Right cardiac atrium (tissue), 5 donors: ENCODE results near the gene ENPP5. TPM values are rescaled to one million over a fixed set of nuclear protein-coding genes. Genes with fewer than 3 reads are reported as not detected.

Experiments
- ATAC-seq, 2 donors: fragments of 200-7000 bp; cut with Tn5 transposase; one replicate each; pipeline versions ENCODE4 v1.8.0 to v1.9.1; 2020; ENCODE audit warnings: moderate library complexity in 2 of 2, mild to moderate bottlenecking in 1 of 2
- DNase-seq, 3 donors: peaks; one replicate each; pipeline ENCODE4 v3.0.0-alpha.2; 2020
- H3K27ac ChIP-seq: one replicate; pipeline ENCODE4 v1.5.1; 2013; ENCODE audit warnings: mild to moderate bottlenecking, low read length, control low read depth, moderate library complexity
- H3K27me3 ChIP-seq: one replicate; pipeline ENCODE4 v1.6.1; 2013; ENCODE audit not compliant: control insufficient read depth, insufficient read depth
- H3K4me1 ChIP-seq: one replicate; pipeline ENCODE4 v1.6.1; 2013; ENCODE audit warnings: low read length; ENCODE audit not compliant: control insufficient read depth, insufficient read depth
- H3K4me3 ChIP-seq: one replicate; pipeline ENCODE4 v1.5.1; 2013; ENCODE audit warnings: low read length, control low read depth
- H3K9me3 ChIP-seq: one replicate; pipeline ENCODE4 v1.6.1; 2013; ENCODE audit warnings: low read length; ENCODE audit not compliant: control insufficient read depth
- WGBS: extraction: QIAGEN DNeasy Blood & Tissue Kit; methylation state at CpG from one replicate; pipeline ENCODE4 v1.1.7; 2013; 5-methylcytosine and 5-hydroxymethylcytosine counted together
- intact Hi-C, 4 donors: fragments of 100-400 bp; cut with DNase I; formaldehyde crosslinking; loops; one replicate each; pipeline versions ENCODE4 v1.11.0 to v1.14.0; 2022 to 2023
- polyA plus RNA-seq: library from polyadenylated mRNA; stranded (reverse); fragments of 200-250 nt; gene quantifications from one replicate; pipeline ENCODE4 v1.2.3, GENCODE V29; 2013
- total RNA-seq, 4 donors: library from RNA; stranded (reverse); fragmentation: NEBNext Ultra II Directional; extraction: Animal tissue kit (Norgen Biotek cat#: 25700); gene quantifications; one replicate each; pipeline ENCODE4 v1.2.1, GENCODE V29; 2021
- donor health status: healthy with polysubstance abuse.
- donor health status: DM: no; HTN: yes; CAD: no.
- donor health status: DM: no; HTN: no; CAD: no.
- donor health status: DM: no; HTN: yes; CAD: no; lungs with severe emphysema.
- donor health status: DM: yes; HTN: yes; CAD: no.

ENPP5 gene
- total and polyA plus RNA-seq, 5 donors: 6.8 to 13.2 (median 10.1) TPM

DNA sequence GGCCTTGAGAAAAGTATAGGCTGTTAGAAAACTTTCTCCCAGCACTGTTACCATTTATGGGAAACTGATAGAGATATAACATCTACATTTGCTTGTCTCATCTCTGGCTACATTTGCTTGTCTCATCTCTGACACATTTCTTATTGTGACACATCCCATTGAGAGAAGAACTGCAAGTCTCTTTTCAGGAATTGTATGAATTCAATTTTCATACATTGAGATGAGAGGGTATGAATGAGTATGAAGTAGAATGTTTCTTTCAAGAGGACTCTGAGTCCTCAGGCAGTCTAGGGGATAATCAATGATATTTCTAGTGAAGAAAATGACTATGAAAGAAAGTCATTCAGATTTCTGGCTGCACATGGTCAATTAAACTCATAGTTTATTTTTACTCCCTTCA is 37.5 kb upstream of the ENPP5 start:
- H3K27me3 ChIP-seq: no peaks in the 10 kb centered on the region
- intact Hi-C loops: loop anchor here in 2 of 4 donors (5.0 to 10.0 kb wide), 3 partner anchors 114 to 274 kb away; no protein-coding TSS in a partner anchor
- no peaks in the 10 kb centered on the region for H3K4me1 ChIP-seq
- no peak overlapping the region for H3K27ac ChIP-seq
- no peak for ATAC-seq
- no peaks in the 10 kb centered on the region for H3K9me3 ChIP-seq
- no peak for DNase-seq
- H3K4me3 ChIP-seq: no peak overlapping the region

- no peaks in the 10 kb centered on the region for H3K27me3 ChIP-seq
- H3K27ac ChIP-seq: no peak overlapping the region
- H3K4me1 ChIP-seq: no peaks in the 10 kb centered on the region
- no peaks in the 10 kb centered on the region for H3K9me3 ChIP-seq
- intact Hi-C loops: loop anchor here in 2 of 4 donors (5.0 to 10.0 kb wide), 3 partner anchors 112 to 272 kb away; no protein-coding TSS in a partner anchor
- ATAC-seq (peak in 1 of 2 donors; percentile 40), DNase-seq (no peak)
- 90% methylated on average over 3 of the region's 3 CpGs for WGBS
- H3K4me3 ChIP-seq: no peak overlapping the region
Measured at GRCh38 chr6:46207174-46207573, 36.4 kb upstream of the ENPP5 start.

- Histone ChIP-seq H3K9me3 (no peaks in the 10 kb centered on the region), H3K4me1 (no peaks in the 10 kb centered on the region), H3K27me3 (no peaks in the 10 kb centered on the region), H3K4me3 (no peak overlapping the region), H3K27ac (no peak overlapping the region)
- intact Hi-C loops: loop anchor here in 2 of 4 donors (5.0 to 10.0 kb wide), 3 partner anchors 110 to 270 kb away; no protein-coding TSS in a partner anchor
- ATAC-seq (peak in 1 of 2 donors; percentile 31), DNase-seq (no peak)
- WGBS: 95% methylated on average over 29 of the region's 29 CpGs
Measured at GRCh38 chr6:46204880-46205650, 34.3 kb upstream of the ENPP5 start.

- Histone ChIP-seq H3K4me3 (no peak overlapping the region), H3K27ac (no peak overlapping the region), H3K9me3 (no peaks in the 10 kb centered on the region), H3K4me1 (peaks cover 2% of the 10 kb centered on the region), H3K27me3 (no peaks in the 10 kb centered on the region)
- WGBS: 52% methylated on average over 2 of the region's 2 CpGs
- DNase-seq (no peak), ATAC-seq (no peak)
- intact Hi-C loops: loop anchor here in 1 of 4 donors (10.0 kb wide), 2 partner anchors 109 to 269 kb away; no protein-coding TSS in a partner anchor
Measured at GRCh38 chr6:46203391-46204177, 32.8 kb upstream of the ENPP5 start.

DNA sequence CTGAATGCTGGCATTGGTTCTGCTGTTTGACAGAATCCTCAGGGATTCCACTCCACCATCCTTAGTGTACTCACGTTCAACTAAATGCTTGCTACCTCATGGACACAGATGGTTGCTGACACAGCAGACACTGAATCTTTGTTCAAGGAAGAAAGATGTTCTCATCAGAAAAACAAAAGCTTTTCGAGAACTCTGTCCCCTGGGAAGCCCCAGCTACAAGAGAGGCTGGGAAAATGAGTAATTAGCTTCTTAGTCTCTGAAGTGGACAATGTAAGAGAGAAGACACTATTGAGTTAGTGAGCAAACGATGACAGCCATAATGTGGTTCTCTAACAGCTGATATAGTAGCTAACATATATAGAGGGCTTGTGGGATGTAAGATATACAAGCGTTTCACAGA is 30.9 kb upstream of the ENPP5 start:
- Histone ChIP-seq H3K27ac (no peak overlapping the region), H3K4me1 (peaks cover 2% of the 10 kb centered on the region), H3K9me3 (no peaks in the 10 kb centered on the region), H3K27me3 (no peaks in the 10 kb centered on the region), H3K4me3 (no peak overlapping the region)
- intact Hi-C loops: loop anchor here in 1 of 4 donors (10.0 kb wide), 2 partner anchors 107 to 267 kb away; no protein-coding TSS in a partner anchor
- no peak for DNase-seq
- ATAC-seq: no peak
- WGBS: 70% methylated on average over 4 of the region's 4 CpGs

DNA sequence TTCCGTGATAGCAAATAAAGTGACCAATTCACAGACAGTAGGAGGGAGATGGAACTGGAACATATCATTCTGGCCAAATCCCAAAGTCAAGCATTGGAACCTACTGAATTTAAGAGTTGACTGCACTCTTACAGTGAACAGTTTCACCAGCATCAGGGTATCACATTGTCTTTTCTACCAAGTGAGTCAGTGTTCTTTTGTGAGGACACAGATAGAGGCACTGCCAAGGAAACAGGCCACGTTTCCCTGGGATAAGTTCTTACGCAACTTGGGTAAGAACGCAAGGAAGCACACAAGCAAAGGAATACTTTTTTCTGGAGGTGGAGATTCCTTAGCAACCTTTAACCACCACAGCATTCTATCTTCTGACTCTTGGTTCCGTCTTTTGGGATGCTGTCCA is 28.6 kb upstream of the ENPP5 start:
- 67% methylated on average over 5 of the region's 5 CpGs for WGBS
- peak in 2 of 3 donors; percentile 26 to 44 for DNase-seq
- intact Hi-C loops: no loop called here

DNA sequence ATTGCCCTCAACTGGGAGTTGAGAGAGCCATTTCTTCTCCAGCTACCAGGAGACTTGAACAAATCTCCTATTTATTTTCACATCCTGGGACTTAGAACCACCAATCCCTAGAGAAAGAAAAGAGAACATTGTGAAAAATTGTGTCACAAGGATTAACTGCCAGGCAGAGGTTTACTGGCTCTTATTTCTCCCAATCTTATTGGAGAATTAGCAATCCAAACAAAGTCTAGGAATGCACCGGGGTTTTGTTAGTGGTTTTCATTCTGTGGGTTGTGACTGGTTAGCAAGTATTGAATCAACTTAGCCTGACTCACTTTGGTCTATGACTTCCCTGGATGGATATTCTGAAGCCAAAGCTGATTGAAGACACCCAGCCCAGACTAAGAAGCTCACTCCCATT is 21.2 kb upstream of the ENPP5 start:
- peak in 1 of 2 donors; percentile 22 for ATAC-seq
- no peaks in the 10 kb centered on the region for H3K9me3 ChIP-seq
- H3K4me1 ChIP-seq: no peaks in the 10 kb centered on the region
- DNase-seq: no peak
- 78% methylated on average over 1 of the region's 1 CpG for WGBS
- H3K27ac ChIP-seq: no peak overlapping the region
- H3K4me3 ChIP-seq: no peak overlapping the region
- intact Hi-C loops: no loop called here
- H3K27me3 ChIP-seq: no peaks in the 10 kb centered on the region

More for the DNA sequence above, 28.6 kb upstream of the ENPP5 start:
- peak; percentile 76 to 79 for ATAC-seq
- H3K27ac ChIP-seq: no peak overlapping the region
- no peaks in the 10 kb centered on the region for H3K27me3 ChIP-seq
- H3K9me3 ChIP-seq: no peaks in the 10 kb centered on the region
- H3K4me1 ChIP-seq: peaks cover 2% of the 10 kb centered on the region
- H3K4me3 ChIP-seq: no peak overlapping the region

DNA sequence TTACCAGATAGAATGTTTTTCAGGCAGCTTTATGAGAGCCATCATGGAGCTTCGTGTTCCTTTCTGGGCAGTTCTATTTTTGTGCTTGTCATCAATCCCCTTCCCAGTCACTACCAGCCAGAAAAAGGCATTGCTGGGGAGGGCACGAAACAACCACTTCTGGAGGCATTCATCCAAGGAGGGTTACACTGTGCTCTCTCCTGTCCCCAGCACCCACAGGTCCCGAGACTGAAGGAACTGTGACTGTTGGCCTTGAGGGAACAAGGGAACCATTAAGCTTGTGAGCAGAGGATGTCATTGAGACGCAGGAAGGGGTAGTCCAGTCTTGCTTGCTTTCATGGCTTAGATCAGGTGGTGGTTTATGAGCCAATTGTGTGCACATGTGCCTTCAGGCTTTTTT is 20.1 kb upstream of the ENPP5 start:
- intact Hi-C loops: no loop called here
- H3K4me3 ChIP-seq: no peak overlapping the region
- DNase-seq (peak in 2 of 3 donors; percentile 51 to 53), ATAC-seq (peak; percentile 82 to 94)
- no peaks in the 10 kb centered on the region for H3K9me3 ChIP-seq
- no peaks in the 10 kb centered on the region for H3K4me1 ChIP-seq
- peak overlapping the region; percentile 88 for H3K27ac ChIP-seq
- WGBS: 70% methylated on average over 4 of the region's 4 CpGs
- no peaks in the 10 kb centered on the region for H3K27me3 ChIP-seq

DNA sequence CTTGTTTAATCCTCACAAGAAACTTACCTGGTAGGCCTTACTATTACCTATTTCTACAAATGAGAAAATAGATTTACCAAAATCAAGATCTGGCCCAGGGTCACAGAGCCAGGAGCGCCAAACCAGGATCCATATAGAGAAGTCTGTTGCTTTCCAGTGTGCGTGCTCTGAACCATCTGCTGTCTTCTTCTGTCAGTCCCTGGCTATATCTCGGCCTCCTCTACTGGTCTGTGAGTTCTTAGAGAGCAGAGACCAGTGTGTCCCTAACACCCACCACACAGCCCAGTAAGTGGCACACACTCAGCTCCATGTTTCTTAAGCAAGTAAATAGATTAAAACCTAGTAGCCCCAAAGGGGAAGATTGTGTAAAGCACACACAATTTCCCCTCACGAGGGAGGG is 18.9 kb upstream of the ENPP5 start:
- DNase-seq (no peak), ATAC-seq (no peak)
- H3K4me1 ChIP-seq: no peaks in the 10 kb centered on the region
- 88% methylated on average over 4 of the region's 4 CpGs for WGBS
- H3K27me3 ChIP-seq: no peaks in the 10 kb centered on the region
- no peak overlapping the region for H3K27ac ChIP-seq
- intact Hi-C loops: no loop called here
- no peaks in the 10 kb centered on the region for H3K9me3 ChIP-seq
- no peak overlapping the region for H3K4me3 ChIP-seq

DNA sequence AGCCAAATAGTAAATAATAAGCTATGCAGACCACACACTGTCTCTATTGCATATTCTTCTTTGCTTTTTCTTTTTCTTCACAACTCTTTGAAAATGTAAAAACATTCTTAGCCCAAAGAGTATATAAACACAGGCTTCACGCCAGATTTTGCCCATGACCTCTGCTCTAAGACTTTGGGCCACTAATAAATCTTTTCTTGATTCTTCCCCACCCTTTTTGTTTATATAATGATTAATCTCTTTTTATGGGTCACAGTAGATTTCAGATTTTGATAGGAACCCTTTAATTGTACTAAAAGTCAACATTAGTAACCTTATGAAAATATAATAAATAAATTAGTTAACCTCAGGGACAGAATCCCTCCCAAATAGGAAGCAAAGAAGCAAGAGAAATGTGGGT is 15.8 kb upstream of the ENPP5 start:
- no peak for ATAC-seq
- no peaks in the 10 kb centered on the region for H3K4me1 ChIP-seq
- WGBS: 84% methylated on average over 1 of the region's 1 CpG
- H3K9me3 ChIP-seq: no peaks in the 10 kb centered on the region
- no peaks in the 10 kb centered on the region for H3K27me3 ChIP-seq
- DNase-seq: no peak
- no peak overlapping the region for H3K27ac ChIP-seq
- no peak overlapping the region for H3K4me3 ChIP-seq
- intact Hi-C loops: no loop called here

- Histone ChIP-seq H3K27me3 (no peaks in the 10 kb centered on the region), H3K4me1 (no peaks in the 10 kb centered on the region), H3K4me3 (no peak overlapping the region), H3K27ac (no peak overlapping the region), H3K9me3 (no peaks in the 10 kb centered on the region)
- intact Hi-C loops: no loop called here
- DNase-seq: no peak
- ATAC-seq: no peak
- 46% methylated on average over 4 of the region's 4 CpGs for WGBS
Measured at GRCh38 chr6:46184114-46184513, 13.3 kb upstream of the ENPP5 start.
